GM23338 (cell line): ENCODE data around the gene SULT2A1. TPM values are rescaled to one million over a fixed set of nuclear protein-coding genes. Genes with fewer than 3 reads are reported as not detected.

Experiments
- ATAC-seq: fragments of 200-7000 bp; cut with Tn5 transposase; 3 replicates; pipeline ENCODE4 v1.9.1; 2020
- DNase-seq: peaks from one replicate; pipeline ENCODE4 v3.0.0-alpha.2; 2015; ENCODE audit warnings: low spot score
- H2AFZ ChIP-seq: fragments of 200-600 bp; sonication (generic); 2 replicates; pipeline ENCODE4 v1.8.0; 2016; ENCODE audit warnings: antibody characterized with exemption, mild to moderate bottlenecking, moderate library complexity
- H3F3A ChIP-seq: fragments of 200-600 bp; sonication (generic); replicated peaks from 2 replicates; pipeline ENCODE4 v1.8.0; 2017; ENCODE audit warnings: antibody characterized with exemption, mixed run types, low read depth
- H3K27ac ChIP-seq: fragments of 200-600 bp; sonication (generic); 2 replicates; pipeline ENCODE4 v1.6.1; 2016; ENCODE audit warnings: low read depth
- H3K27me3 ChIP-seq: fragments of 200-600 bp; sonication (generic); 2 replicates; pipeline ENCODE4 v1.8.0; 2016; ENCODE audit warnings: mild to moderate bottlenecking, mixed run types, moderate library complexity; ENCODE audit not compliant: insufficient read depth
- H3K36me3 ChIP-seq: fragments of 200-600 bp; sonication (generic); 2 replicates; pipeline ENCODE4 v1.8.0; 2016; ENCODE audit warnings: mild to moderate bottlenecking; ENCODE audit not compliant: insufficient read depth
- H3K4me1 ChIP-seq: fragments of 200-600 bp; sonication (generic); 2 replicates; pipeline ENCODE4 v1.8.0; 2016; ENCODE audit warnings: mild to moderate bottlenecking, moderate library complexity; ENCODE audit not compliant: insufficient read depth
- H3K4me2 ChIP-seq: fragments of 200-600 bp; sonication (generic); 2 replicates; pipeline ENCODE4 v1.7.1; 2017; ENCODE audit warnings: mixed run types
- H3K4me3 ChIP-seq: fragments of 200-600 bp; sonication (generic); 2 replicates; pipeline ENCODE4 v1.6.1; 2016; ENCODE audit warnings: mixed run types
- H3K79me2 ChIP-seq: fragments of 200-600 bp; sonication (generic); replicated peaks from 2 replicates; pipeline ENCODE4 v1.8.0; 2017; ENCODE audit warnings: mild to moderate bottlenecking; ENCODE audit not compliant: insufficient read depth
- H3K9me2 ChIP-seq: fragments of 200-600 bp; sonication (generic); 2 replicates; pipeline ENCODE4 v1.8.0; 2017; ENCODE audit not compliant: insufficient read depth
- H4K20me1 ChIP-seq: fragments of 200-600 bp; sonication (generic); replicated peaks from 2 replicates; pipeline ENCODE4 v1.8.0; 2017; ENCODE audit warnings: mild to moderate bottlenecking; ENCODE audit not compliant: insufficient read depth
- H3K27ac Mint-ChIP-seq: 2 replicates; pipeline ENCODE4 v1.8.0; 2020; ENCODE audit warnings: inconsistent platforms, mild to moderate bottlenecking, moderate library complexity, mixed read lengths
- H3K27me3 Mint-ChIP-seq: 3 replicates; pipeline ENCODE4 v1.8.0; 2022; ENCODE audit warnings: low read depth, mild to moderate bottlenecking, moderate library complexity, mixed read lengths, inconsistent platforms; ENCODE audit not compliant: insufficient read depth, poor library complexity
- H3K36me3 Mint-ChIP-seq: 3 replicates; pipeline ENCODE4 v1.8.0; 2021; ENCODE audit warnings: low read depth, mild to moderate bottlenecking, inconsistent platforms, moderate library complexity, mixed read lengths
- H3K4me1 Mint-ChIP-seq: 3 replicates; pipeline ENCODE4 v1.8.0; 2020; ENCODE audit warnings: mild to moderate bottlenecking, inconsistent platforms, mixed read lengths
- H3K4me3 Mint-ChIP-seq: 3 replicates; pipeline ENCODE4 v1.8.0; 2021; ENCODE audit warnings: moderate library complexity, mild to moderate bottlenecking, inconsistent platforms, mixed read lengths
- H3K9me3 Mint-ChIP-seq: 3 replicates; pipeline ENCODE4 v1.8.0; 2020; ENCODE audit warnings: moderate library complexity, mild to moderate bottlenecking, inconsistent platforms, mixed read lengths
- ETS1 ChIP-seq: IDR thresholded peaks from 2 replicates; pipeline ENCODE4 v1.6.1; 2016; ENCODE audit warnings: antibody characterized with exemption
- EZH2phosphoT487 ChIP-seq: fragments of 200-600 bp; sonication (generic); IDR thresholded peaks from one replicate; pipeline ENCODE4 v1.8.1; 2018; ENCODE audit warnings: antibody characterized with exemption; ENCODE audit not compliant: unreplicated experiment
- JUNB ChIP-seq: IDR thresholded peaks from one replicate; pipeline ENCODE4 v1.6.1; 2016; ENCODE audit warnings: antibody characterized with exemption; ENCODE audit not compliant: unreplicated experiment
- POLR2AphosphoS5 ChIP-seq: IDR thresholded peaks from 2 replicates; pipeline ENCODE4 v1.6.1; 2016; ENCODE audit warnings: antibody characterized with exemption, low read depth
- REST ChIP-seq: IDR thresholded peaks from one replicate; pipeline ENCODE4 v1.6.1; 2018; ENCODE audit warnings: antibody characterized with exemption; ENCODE audit not compliant: unreplicated experiment
- STAT1 ChIP-seq: IDR thresholded peaks from one replicate; pipeline ENCODE4 v1.6.1; 2016; ENCODE audit warnings: antibody characterized with exemption; ENCODE audit not compliant: unreplicated experiment
- ZNF114 ChIP-seq: fragments of 250-450 bp; sonication (Bioruptor Pico); IDR thresholded peaks from 2 replicates; pipeline ENCODE4 v1.5.0; 2020; ENCODE audit warnings: mild to moderate bottlenecking, moderate library complexity
- ZNF462 ChIP-seq: fragments of 250-450 bp; sonication (Bioruptor Pico); IDR thresholded peaks from 2 replicates; pipeline ENCODE4 v1.5.0; 2020; ENCODE audit warnings: mild to moderate bottlenecking, moderate library complexity
- polyA plus RNA-seq: library from polyadenylated mRNA; unstranded; fragments of >200 nt; fragmentation: Nextera tagmentation; extraction: Ambion mirVana; gene quantifications from 2 replicates; pipeline ENCODE4 v1.2.1, GENCODE V29; 2016
- total RNA-seq: library from RNA; depleted of rRNA; stranded (reverse); fragments of >200 nt; shearing (Covaris generic); gene quantifications from 2 replicates; pipeline ENCODE4 v1.2.3, GENCODE V29; 2014

Gene SULT2A1
- total and polyA plus RNA-seq, 2 experiments from 2014 or later, result not detected

GRCh38 chr19:47842941-47843340, 43.2 kb downstream of the SULT2A1 start:
- H3K27ac ChIP-seq, result no peak overlapping the region; the same call in 1 of the 2 replicates
- no peak for ATAC-seq
- H3K4me3 Mint-ChIP-seq, result no peak overlapping the region
- peaks cover 3% of the 10 kb centered on the region; the same call in 1 of the 3 replicates for H3K36me3 Mint-ChIP-seq
- no peaks in the 10 kb centered on the region for H3K9me3 Mint-ChIP-seq
- no peaks in the 10 kb centered on the region; the same call in 1 of the 2 replicates for H3K9me2 ChIP-seq
- peaks cover 16% of the 10 kb centered on the region for H3K4me1 Mint-ChIP-seq
- H3K27me3 ChIP-seq, result no peaks in the 10 kb centered on the region
- H3K27me3 Mint-ChIP-seq, result peaks cover 13% of the 10 kb centered on the region
- H3K36me3 ChIP-seq, result no peaks in the 10 kb centered on the region
- peaks cover 8% of the 10 kb centered on the region for H3K4me1 ChIP-seq
- H3K4me2 ChIP-seq, result no peak overlapping the region
- no peaks in the 10 kb centered on the region for H4K20me1 ChIP-seq
- DNase-seq, result no peak
- H2AFZ ChIP-seq, result no peak overlapping the region
- no peak overlapping the region for H3K27ac Mint-ChIP-seq
- TF ChIP-seq EZH2phosphoT487 (no peak), ZNF114 (CRISPR knock-in tag) (no peak), ZNF462 (CRISPR knock-in tag) (no peak), POLR2AphosphoS5 (no peak), REST (no peak), JUNB (no peak), ETS1 (no peak), STAT1 (no peak)
- no peak overlapping the region for H3K4me3 ChIP-seq
- H3K79me2 ChIP-seq, result no peaks in the 10 kb centered on the region
- peaks cover 7% of the 10 kb centered on the region for H3F3A ChIP-seq
